C4-2B (cell line): ENCODE results near the gene RAB3A.

Experiments used
- ZFX ChIP-seq: fragments of 450-650 bp; IDR thresholded peaks from 2 replicates; pipeline ENCODE4 v1.6.1; 2017
- TF ChIP-seq, protein P1 (sequence below): fragments of 450-650 bp; conservative IDR thresholded peaks from 2 replicates; pipeline ENCODE4 v1.5.1; 2017; ENCODE audit warnings: mild to moderate bottlenecking

DNA sequence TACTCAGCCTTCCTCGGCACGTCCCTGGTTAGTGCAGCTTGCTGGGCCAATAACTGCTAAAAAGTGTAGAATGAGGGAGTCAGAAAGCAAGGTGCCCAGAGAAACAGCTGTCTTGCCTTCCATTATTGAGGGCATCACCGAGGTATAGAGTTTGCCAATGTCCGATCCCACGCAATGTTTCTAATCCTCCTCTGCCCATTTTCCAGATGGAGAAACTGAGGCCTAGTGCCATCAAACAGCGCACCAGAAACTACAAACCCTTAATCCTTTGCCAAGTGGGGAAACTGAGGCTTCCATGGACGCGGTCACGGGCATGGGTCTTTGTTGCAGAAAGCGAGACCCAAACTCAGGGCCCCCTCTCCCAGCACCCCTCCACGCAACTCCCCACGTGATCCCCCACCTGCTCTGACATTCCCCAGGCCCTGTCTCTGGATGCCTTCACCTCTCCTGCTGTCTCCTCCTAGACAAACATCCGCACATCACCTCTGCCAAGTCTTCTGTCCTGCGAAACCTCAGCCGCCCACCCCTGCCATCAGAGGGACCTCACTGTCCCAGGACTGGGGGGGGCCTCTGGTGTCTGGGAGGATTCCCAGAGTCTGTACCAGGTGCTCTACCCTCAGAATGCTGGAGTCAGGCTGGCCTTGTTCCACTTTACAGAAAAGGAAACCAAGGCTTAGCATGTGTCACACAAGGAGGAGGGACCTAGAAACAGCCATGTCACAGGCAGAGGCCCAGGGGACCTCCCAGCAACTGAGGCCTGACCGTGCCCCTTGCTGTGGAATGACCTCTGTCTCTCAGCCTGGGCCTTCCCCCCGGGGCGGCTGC is 23.3 kb upstream of the RAB3A start:
- TF ChIP-seq, protein P1, sequence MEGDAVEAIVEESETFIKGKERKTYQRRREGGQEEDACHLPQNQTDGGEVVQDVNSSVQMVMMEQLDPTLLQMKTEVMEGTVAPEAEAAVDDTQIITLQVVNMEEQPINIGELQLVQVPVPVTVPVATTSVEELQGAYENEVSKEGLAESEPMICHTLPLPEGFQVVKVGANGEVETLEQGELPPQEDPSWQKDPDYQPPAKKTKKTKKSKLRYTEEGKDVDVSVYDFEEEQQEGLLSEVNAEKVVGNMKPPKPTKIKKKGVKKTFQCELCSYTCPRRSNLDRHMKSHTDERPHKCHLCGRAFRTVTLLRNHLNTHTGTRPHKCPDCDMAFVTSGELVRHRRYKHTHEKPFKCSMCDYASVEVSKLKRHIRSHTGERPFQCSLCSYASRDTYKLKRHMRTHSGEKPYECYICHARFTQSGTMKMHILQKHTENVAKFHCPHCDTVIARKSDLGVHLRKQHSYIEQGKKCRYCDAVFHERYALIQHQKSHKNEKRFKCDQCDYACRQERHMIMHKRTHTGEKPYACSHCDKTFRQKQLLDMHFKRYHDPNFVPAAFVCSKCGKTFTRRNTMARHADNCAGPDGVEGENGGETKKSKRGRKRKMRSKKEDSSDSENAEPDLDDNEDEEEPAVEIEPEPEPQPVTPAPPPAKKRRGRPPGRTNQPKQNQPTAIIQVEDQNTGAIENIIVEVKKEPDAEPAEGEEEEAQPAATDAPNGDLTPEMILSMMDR = no peak
- TF ChIP-seq ZFX = no peak
